ENCODE measurements around the gene SLC35G1.
A peak's percentile ranks its signal among the peaks of the same experiment; 100 is the strongest.

SLC35G1 gene

GRCh38 chr10:93879273-93879672, 14.5 kb upstream of the SLC35G1 start:
- no peak for DNase-seq (ENCODE audit: low spot score)

DNA sequence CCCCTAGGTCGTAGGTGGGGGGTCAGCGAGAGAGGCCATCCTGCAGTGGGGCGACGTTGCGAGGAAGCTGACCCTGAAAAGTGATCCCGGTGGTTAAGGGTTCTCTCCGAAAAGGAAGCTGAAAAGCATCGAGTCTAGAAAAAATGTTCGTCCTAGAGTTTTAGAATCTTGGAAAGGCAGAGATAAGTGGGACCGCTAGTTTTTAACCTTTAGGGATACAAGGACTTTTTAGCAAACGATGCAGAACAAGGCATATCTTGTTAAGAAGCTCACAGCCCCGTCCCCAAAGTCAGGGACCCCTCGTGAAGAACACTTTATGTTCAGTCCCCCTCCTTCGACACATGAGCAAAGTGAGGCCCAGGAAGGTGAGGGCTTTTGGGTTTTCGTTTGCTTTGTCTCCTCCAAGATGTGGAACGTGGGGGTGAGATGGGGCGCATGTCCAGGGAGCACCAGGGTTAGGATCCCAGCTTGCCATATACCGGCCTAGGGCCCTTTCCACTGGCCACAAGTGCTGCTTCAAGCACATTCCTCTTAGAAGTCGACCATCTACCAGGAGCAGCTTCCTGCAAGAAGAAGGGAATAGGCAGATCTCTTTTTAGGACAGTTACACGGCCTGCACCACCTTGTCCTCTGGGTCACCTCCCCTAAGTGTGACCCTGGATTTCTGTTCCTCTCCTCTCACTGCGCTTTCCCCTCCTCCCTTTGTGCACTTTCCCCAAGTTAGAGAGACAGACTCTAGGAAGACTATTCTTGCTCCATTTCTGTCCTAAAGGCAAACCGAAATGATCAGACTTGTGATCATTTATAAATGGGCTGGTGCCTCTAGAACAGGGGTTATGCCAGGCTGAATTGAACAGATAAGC, 969 bp downstream of the SLC35G1 start:
- DNase-seq (ENCODE audit: low spot score): peak; percentile 18

DNA sequence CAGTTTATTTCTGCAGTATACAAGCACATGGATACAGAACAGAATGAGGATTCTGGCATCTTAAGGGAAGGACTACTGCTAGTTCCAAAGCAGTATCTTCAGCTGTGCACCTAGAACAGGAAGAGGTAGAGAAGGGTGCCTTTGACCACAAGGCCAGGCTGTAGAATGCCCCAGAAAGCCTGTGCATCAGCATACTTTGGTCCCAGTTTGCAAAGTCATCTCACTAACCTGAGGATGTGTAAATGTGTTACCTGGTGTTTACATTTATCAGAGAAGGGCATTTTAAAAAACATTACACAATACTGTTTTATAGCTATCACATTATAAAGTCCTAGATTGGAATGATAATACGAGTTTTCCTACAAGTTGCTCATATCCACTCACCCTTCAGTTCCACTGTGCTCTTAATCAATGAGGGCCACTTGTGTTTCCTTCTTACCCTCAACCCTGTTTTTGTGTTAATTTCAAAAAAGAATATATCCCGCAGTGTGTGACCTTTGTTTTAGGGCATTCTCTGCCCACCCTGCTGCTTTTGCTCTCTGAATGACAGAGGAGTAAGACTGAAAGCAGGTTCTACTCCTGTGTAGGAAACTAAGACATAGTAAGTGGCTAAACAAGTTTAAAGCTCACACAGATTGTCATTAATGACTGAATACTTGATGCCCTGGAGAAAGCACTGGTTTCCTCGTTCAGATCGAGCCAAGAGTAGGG, 3.4 kb downstream of the SLC35G1 start:
- no peak for DNase-seq (ENCODE audit: low spot score)

DNA sequence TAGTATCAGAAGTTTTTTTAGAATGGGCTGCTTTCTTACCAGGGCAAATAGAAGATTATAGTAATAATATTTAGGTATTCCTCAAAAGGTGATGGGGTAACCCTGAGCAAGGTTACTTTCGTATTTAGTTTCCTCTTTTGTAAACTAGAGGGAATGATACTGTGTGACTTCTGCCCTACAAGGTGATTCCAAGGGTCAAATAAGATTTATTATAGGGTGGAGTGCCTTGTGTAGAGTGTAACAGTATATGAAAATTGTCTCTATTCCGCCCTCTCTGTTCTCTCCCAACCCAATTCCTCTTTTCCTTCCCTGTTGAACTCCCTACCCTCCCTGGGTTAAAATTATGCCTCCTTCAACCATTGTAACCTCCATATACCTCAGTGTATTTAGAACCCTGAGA, 5.3 kb downstream of the SLC35G1 start:
- no peak for DNase-seq (ENCODE audit: low spot score)

GRCh38 chr10:93903051-93903450, 9.3 kb downstream of the SLC35G1 start:
- no peak for DNase-seq (ENCODE audit: low spot score)

GRCh38 chr10:93904901-93905300, 11.1 kb downstream of the SLC35G1 start:
- DNase-seq (ENCODE audit: low spot score): no peak

GRCh38 chr10:93907059-93907458, 13.3 kb downstream of the SLC35G1 start:
- DNase-seq (ENCODE audit: low spot score): no peak

DNA sequence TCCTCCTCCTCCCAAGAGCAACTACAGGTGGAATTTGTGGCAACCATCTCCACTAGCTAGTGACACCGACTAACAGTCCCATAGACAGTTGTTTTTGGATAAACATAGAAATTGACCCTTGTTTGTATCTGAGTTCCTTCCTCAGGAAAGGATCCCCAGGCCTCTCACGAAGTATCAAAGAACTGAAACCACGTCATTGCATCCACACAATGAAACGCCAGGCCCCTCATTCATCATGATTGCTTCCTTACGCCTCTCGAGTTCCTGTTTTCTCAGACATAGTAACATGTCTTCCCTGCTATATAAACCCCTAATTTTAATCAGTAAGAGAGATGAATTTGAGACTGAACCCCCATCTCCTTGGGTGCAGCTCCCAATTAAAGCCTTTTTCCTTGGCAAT, 18.1 kb downstream of the SLC35G1 start:
- DNase-seq (ENCODE audit: low spot score): no peak

GRCh38 chr10:93912444-93912843, 18.7 kb downstream of the SLC35G1 start:
- DNase-seq (ENCODE audit: low spot score): no peak

DNA sequence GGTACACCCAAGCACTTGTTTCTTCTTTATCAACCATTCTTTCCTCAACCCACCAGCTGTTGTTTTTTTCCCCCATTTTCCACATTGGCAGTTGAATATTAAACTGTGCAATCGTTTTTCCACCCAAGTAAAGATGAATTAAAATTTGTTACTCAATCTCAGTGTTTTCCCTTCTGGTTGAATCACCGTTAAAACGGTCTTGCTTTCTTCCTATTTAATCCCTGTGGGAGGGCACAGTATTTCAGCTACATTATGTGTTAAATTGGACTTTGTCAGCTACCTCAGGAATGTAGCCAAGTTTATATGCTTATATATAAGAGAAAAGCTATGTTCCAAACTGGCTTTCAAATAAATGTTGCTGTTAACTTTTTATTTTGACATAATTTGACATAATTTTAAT, 19.9 kb downstream of the SLC35G1 start:
- no peak for DNase-seq (ENCODE audit: low spot score)

DNA sequence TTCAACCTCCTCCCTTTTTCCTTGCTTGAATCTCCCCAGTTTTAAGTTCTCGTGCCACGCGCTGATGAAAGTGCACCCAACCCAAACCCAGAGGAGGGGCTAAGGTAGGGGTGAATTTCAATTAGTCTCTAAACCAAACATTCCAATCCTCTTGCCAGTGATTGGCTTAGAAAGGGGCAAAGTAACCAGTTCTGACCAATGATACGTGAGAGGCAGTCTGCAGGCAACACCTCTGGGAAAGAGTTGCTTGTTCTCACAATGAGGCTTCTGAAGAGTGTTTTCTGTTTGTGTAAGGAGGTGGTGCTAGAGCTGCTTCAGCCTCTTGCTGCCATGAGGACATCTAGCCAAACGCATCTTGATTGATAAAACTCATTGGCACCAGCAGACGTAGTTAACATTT, 21.8 kb downstream of the SLC35G1 start:
- peak; percentile 44 for DNase-seq (ENCODE audit: low spot score)

- DNase-seq (ENCODE audit: low spot score): peak; percentile 33
Measured at GRCh38 chr10:93916257-93917063, 22.7 kb downstream of the SLC35G1 start.

GRCh38 chr10:93917064-93917391, 23.2 kb downstream of the SLC35G1 start:
- no peak for DNase-seq (ENCODE audit: low spot score)

- no peak for DNase-seq (ENCODE audit: low spot score)
Measured at GRCh38 chr10:93917821-93918220, 24.0 kb downstream of the SLC35G1 start.

DNA sequence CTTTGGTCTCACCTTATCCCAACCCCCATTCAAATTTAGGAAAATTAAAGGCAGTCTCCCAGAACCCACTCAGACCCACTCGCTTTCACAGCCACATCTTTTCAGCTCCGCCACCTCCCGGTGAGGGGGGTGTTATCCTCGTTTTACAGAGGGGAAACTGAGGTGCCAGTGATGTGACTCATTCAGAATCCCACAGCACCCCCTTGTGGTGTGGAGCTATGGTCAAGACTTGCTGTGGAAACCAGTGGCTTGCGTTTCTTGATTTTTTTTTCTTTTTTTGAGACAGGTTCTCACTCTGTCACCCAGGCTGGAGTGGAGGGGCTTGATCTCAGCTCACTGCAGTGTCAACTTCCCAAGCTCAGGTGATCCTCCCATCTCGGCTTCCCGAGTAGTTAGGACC, 27.6 kb downstream of the SLC35G1 start:
- DNase-seq (ENCODE audit: low spot score): no peak

DNA sequence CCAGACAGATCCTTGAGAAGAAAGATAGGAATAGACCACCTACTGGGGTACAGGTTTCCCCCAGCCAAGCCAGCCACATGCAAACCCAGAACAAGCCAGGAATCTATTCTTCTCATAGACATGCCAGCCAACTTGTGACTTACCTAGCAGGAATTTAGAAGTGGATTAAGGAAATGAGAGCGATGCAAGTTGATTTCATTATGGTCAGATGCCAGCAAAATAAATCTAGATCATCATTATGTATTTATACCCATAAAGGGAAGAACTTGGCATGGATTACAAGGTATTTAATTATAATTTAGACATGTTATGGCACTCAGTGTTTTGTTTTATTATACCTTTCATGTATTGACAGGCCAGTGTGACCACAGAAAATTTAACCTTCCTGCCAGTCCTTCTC, 32.8 kb downstream of the SLC35G1 start:
- no peak for DNase-seq (ENCODE audit: low spot score)

- no peak for DNase-seq (ENCODE audit: low spot score)
Measured at GRCh38 chr10:93938140-93938539, 44.4 kb downstream of the SLC35G1 start.

DNA sequence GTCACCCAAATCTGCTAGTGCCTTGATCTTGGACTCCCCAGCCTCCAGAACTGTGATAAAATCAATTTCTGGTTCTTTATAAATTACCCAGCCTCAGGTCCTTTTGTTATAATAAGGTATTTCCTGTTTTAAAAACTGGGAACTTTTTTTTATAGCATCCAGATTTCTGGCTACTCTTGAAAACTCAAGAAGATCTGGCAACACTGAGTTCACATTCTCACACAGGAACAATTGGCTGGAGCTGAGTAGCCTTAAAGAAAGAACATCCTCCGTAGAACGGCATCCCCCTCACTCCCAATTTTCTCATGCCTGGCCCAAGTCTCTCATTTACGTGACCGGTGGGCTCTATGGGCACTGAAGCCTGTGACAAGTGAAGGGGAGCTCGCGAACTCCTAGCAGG, 47.1 kb downstream of the SLC35G1 start:
- no peak for DNase-seq (ENCODE audit: low spot score)

- DNase-seq (ENCODE audit: low spot score): no peak
Measured at GRCh38 chr10:93941606-93942005, 47.8 kb downstream of the SLC35G1 start.

GRCh38 chr10:93945819-93946218, 52.0 kb downstream of the SLC35G1 start:
- DNase-seq (ENCODE audit: low spot score): no peak

DNA sequence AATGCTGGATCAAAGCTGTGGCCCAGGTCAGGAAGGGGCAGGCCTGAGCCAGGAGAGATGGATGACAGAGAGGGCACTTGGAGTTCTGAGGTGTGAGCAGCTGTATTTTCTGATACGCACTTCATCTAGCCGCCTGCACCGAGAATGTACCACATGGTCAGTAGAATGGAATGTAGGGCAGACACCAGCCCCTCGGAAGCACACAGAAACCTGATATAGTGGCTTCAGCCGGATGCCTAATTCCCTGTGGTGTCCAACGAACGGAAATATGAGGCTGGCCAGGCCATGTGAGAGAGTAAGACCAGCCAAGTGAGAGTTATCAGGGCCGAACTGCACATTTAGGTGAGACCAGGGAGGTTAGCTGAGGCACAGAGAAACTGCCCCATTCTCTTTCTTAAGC, 53.3 kb downstream of the SLC35G1 start:
- peak; percentile 55 for DNase-seq (ENCODE audit: low spot score)

GRCh38 chr10:93947524-93947923, 53.7 kb downstream of the SLC35G1 start:
- DNase-seq (ENCODE audit: low spot score): peak; percentile 30

DNA sequence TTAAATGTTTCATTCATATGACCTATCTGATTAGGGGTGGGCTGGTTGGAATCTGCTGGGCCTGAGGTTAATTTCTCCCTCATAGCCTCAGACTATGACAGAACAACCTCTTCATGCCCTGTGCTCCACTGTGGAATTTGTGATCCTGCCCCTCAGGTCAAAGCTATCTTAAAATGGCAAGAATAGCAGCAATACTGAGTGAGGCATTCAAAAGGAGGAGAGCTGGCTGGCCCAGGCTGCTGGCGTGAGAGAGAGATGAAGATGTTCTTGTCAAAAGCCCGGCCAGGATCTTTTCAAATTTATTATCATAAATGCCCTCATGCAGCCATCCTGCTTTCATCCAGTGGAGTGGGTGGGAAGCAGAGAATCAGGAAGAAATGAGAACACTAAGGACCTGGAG, 58.1 kb downstream of the SLC35G1 start:
- DNase-seq (ENCODE audit: low spot score): no peak
